A549 (cell line): ENCODE results near the gene LBX2. TPM values are rescaled to one million over a fixed set of nuclear protein-coding genes. Genes with fewer than 3 reads are reported as not detected.

Experiments used
- ATAC-seq, 2 experiments: fragments of 200-7000 bp in 1 of 2; fragments of >200 bp in 1 of 2; cut with Nextera tagmentation in 1 of 2; cut with Tn5 transposase in 1 of 2; 3 replicates each; pipeline versions ENCODE4 v1.8.0 to v1.9.1; 2018 to 2020; ENCODE audit warnings: mild to moderate bottlenecking in 1 of 2, moderate library complexity in 1 of 2
- CTCF ChIA-PET: fragments of 300-600 bp; sonication (Branson Sonifier 250); formaldehyde crosslinking; extraction: SDS; loops from one replicate; lab custom pipeline; 2021; ENCODE audit warnings: antibody characterized with exemption, inconsistent platforms; lab: Yijun Ruan, JAX
- POLR2A ChIA-PET: fragments of 350-600 bp; formaldehyde crosslinking; extraction: SDS; loops from one replicate; lab custom pipeline; 2021; ENCODE audit warnings: antibody characterized with exemption, inconsistent platforms; lab: Yijun Ruan, JAX
- DNase-seq, 2 experiments: peaks; one replicate each; pipeline versions ENCODE4 v3.0.0 to v3.0.0-alpha.2; 2011 to 2016; ENCODE audit warnings: low read depth in 1 of 2, low spot score in 1 of 2
- FAIRE-seq: peaks from 2 replicates; lab custom pipeline; 2011; peaks lifted over from hg19 to GRCh38; lab: Jason Lieb, UNC
- H3K27ac ChIP-seq, 2 experiments: fragments of >200 bp; sonication (Bioruptor Twin); formaldehyde crosslinking; 3 replicates each; pipeline ENCODE4 v1.5.1; 2016 to 2017
- H3K4me1 ChIP-seq: fragments of >200 bp; sonication (Bioruptor Twin); formaldehyde crosslinking; 3 replicates; pipeline ENCODE4 v1.6.1; 2016
- H3K4me2 ChIP-seq: fragments of >200 bp; sonication (Bioruptor Twin); formaldehyde crosslinking; 3 replicates; pipeline ENCODE4 v1.6.1; 2016
- H3K4me3 ChIP-seq: fragments of >200 bp; sonication (Bioruptor Twin); formaldehyde crosslinking; 3 replicates; pipeline ENCODE4 v1.5.1; 2016
- H3K9me3 ChIP-seq: fragments of >200 bp; sonication (Bioruptor Twin); formaldehyde crosslinking; 3 replicates; pipeline ENCODE4 v1.6.1; 2016
- ATOH8 ChIP-seq: fragments of 250-450 bp; sonication (Bioruptor Pico); IDR thresholded peaks from 2 replicates; pipeline ENCODE4 v1.5.0; 2020; ENCODE audit warnings: low read depth, mild to moderate bottlenecking, moderate library complexity
- CBX2 ChIP-seq: fragments of 200-600 bp; sonication (generic); IDR thresholded peaks from 2 replicates; pipeline ENCODE4 v1.6.1; 2016; ENCODE audit warnings: low read depth, mild to moderate bottlenecking, borderline replicate concordance
- CHD2 ChIP-seq: fragments of 150-350 bp; IDR thresholded peaks from 2 replicates; pipeline ENCODE4 v1.6.1; 2014; ENCODE audit warnings: low read length; ENCODE audit not compliant: partially characterized antibody
- CHD4 ChIP-seq: fragments of 200-600 bp; sonication (generic); IDR thresholded peaks from 2 replicates; pipeline ENCODE4 v1.6.1; 2016; ENCODE audit warnings: antibody characterized with exemption, mild to moderate bottlenecking, borderline replicate concordance
- EHF ChIP-seq: fragments of 250-450 bp; sonication (Bioruptor Pico); IDR thresholded peaks from 2 replicates; pipeline ENCODE4 v1.5.0; 2020; ENCODE audit warnings: mild to moderate bottlenecking
- EHMT2 ChIP-seq: fragments of 200-600 bp; sonication (generic); IDR thresholded peaks from 2 replicates; pipeline ENCODE4 v1.6.1; 2016; ENCODE audit warnings: antibody characterized with exemption, low read depth, mild to moderate bottlenecking, moderate library complexity
- ELK1 ChIP-seq: fragments of 150-350 bp; IDR thresholded peaks from 2 replicates; pipeline ENCODE4 v1.6.1; 2014; ENCODE audit warnings: low read depth, mild to moderate bottlenecking, low read length
- EP300 ChIP-seq, 2 experiments: fragments of >200 bp; sonication (Bioruptor Twin); formaldehyde crosslinking; IDR thresholded peaks; 2 replicates in 1 of 2; 3 replicates in 1 of 2; pipeline ENCODE4 v1.6.1; 2016 to 2017
- ESRRA ChIP-seq: fragments of 150-350 bp; IDR thresholded peaks from 2 replicates; pipeline ENCODE4 v1.6.1; 2014; ENCODE audit warnings: mild to moderate bottlenecking, low read length, borderline replicate concordance
- FOXS1 ChIP-seq: fragments of 250-450 bp; sonication (Bioruptor Pico); IDR thresholded peaks from 2 replicates; pipeline ENCODE4 v1.5.0; 2020; ENCODE audit warnings: mild to moderate bottlenecking, moderate library complexity
- HDAC2 ChIP-seq: fragments of 200-600 bp; sonication (generic); IDR thresholded peaks from 2 replicates; pipeline ENCODE4 v1.6.1; 2016
- HOXB5 ChIP-seq: fragments of 250-450 bp; sonication (Bioruptor Pico); IDR thresholded peaks from 2 replicates; pipeline ENCODE4 v1.5.0; 2020; ENCODE audit warnings: mild to moderate bottlenecking, moderate library complexity
- JUN ChIP-seq, 2 experiments: fragments of >200 bp; sonication (Bioruptor Twin); formaldehyde crosslinking; IDR thresholded peaks; 2 replicates in 1 of 2; 3 replicates in 1 of 2; pipeline ENCODE4 v1.6.1; 2016 to 2017
- KDM1A ChIP-seq: fragments of 200-600 bp; sonication (generic); IDR thresholded peaks from 2 replicates; pipeline ENCODE4 v1.6.1; 2016; ENCODE audit warnings: low read depth, mild to moderate bottlenecking
- KDM5A ChIP-seq: fragments of 200-600 bp; sonication (generic); IDR thresholded peaks from 2 replicates; pipeline ENCODE4 v1.6.1; 2016; ENCODE audit warnings: antibody characterized with exemption, mild to moderate bottlenecking
- MAZ ChIP-seq: fragments of 150-350 bp; IDR thresholded peaks from 2 replicates; pipeline ENCODE4 v1.6.1; 2014; ENCODE audit warnings: antibody characterized with exemption, low read depth, low read length, borderline replicate concordance
- MYC ChIP-seq: IDR thresholded peaks from 2 replicates; pipeline ENCODE4 v1.6.1; 2012; ENCODE audit warnings: mild to moderate bottlenecking, inconsistent platforms, low read length, improper control_type of control experiment, borderline replicate concordance
- NFE2L2 ChIP-seq: fragments of 150-350 bp; conservative IDR thresholded peaks from 2 replicates; pipeline ENCODE4 v1.6.1; 2014; ENCODE audit warnings: low read length
- NPAS2 ChIP-seq: fragments of 250-450 bp; sonication (Bioruptor Pico); IDR thresholded peaks from 2 replicates; pipeline ENCODE4 v1.8.0; 2022; ENCODE audit warnings: mild to moderate bottlenecking, moderate library complexity, borderline replicate concordance
- POLR2AphosphoS2 ChIP-seq: conservative IDR thresholded peaks from 2 replicates; pipeline ENCODE4 v1.6.1; 2012; ENCODE audit warnings: low read length, improper control_type of control experiment, inconsistent platforms
- RAD21 ChIP-seq, 2 experiments: fragments of >200 bp in 1 of 2; sonication (Bioruptor Twin) in 1 of 2; formaldehyde crosslinking in 1 of 2; IDR thresholded peaks in 1 of 2; conservative IDR thresholded peaks in 1 of 2; 2 replicates in 1 of 2; 3 replicates in 1 of 2; pipeline ENCODE4 v1.6.1; 2012 to 2018; ENCODE audit warnings: inconsistent platforms in 1 of 2
- RCOR1 ChIP-seq: fragments of 150-350 bp; IDR thresholded peaks from 2 replicates; pipeline ENCODE4 v1.6.1; 2014; ENCODE audit warnings: antibody characterized with exemption, low read length, low read depth
- RNF2 ChIP-seq: fragments of 200-600 bp; sonication (generic); IDR thresholded peaks from 2 replicates; pipeline ENCODE4 v1.6.1; 2016; ENCODE audit warnings: low read depth, mild to moderate bottlenecking, antibody characterized with exemption, moderate library complexity, borderline replicate concordance
- SMC3 ChIP-seq: fragments of >200 bp; sonication (Bioruptor Twin); formaldehyde crosslinking; IDR thresholded peaks from 3 replicates; pipeline ENCODE4 v1.6.1; 2018; ENCODE audit warnings: inconsistent platforms
- USF2 ChIP-seq: fragments of 450-650 bp; IDR thresholded peaks from 2 replicates; pipeline ENCODE4 v1.6.1; 2014; ENCODE audit warnings: antibody characterized with exemption
- ZC3H11A ChIP-seq: fragments of 450-650 bp; IDR thresholded peaks from 2 replicates; pipeline ENCODE4 v1.6.1; 2014; ENCODE audit warnings: antibody characterized with exemption, mild to moderate bottlenecking
- ZNF302 ChIP-seq: fragments of 250-450 bp; sonication (Bioruptor Pico); IDR thresholded peaks from 2 replicates; pipeline ENCODE4 v1.9.0; 2021; ENCODE audit warnings: inconsistent platforms, mild to moderate bottlenecking, moderate library complexity
- ZSCAN20 ChIP-seq: fragments of 250-450 bp; sonication (Bioruptor Pico); IDR thresholded peaks from 2 replicates; pipeline ENCODE4 v1.8.0; 2022; ENCODE audit warnings: mild to moderate bottlenecking, moderate library complexity
- WGBS: methylation state at CpG from one replicate; pipeline ENCODE4 v1.1.6; 2017; ENCODE audit errors: missing lambda C conversion rate; 5-methylcytosine and 5-hydroxymethylcytosine counted together
- polyA plus RNA-seq, 4 experiments: library from polyadenylated mRNA; depleted of rRNA in 3 of 4; stranded (reverse); fragments of >200 nt; fragmentation: RNase III in 1 of 4; extraction: RNeasy Plus Mini Kit Qiagen cat#74134 plus additional on column Dnase treatment in 1 of 4; gene quantifications; 2 replicates in 3 of 4; 3 replicates in 1 of 4; pipeline ENCODE4 v1.2.3, GENCODE V29; 2011 to 2017

LBX2 gene
- polyA plus RNA-seq, 2 of the 4 experiments (the other 2 are of a cell fraction), result 0.84 to 2.4 TPM

GRCh38 chr2:74450570-74451190, 48.7 kb downstream of the LBX2 start:
- H3K27ac ChIP-seq, result no peak overlapping the region
- FAIRE-seq (no peak), DNase-seq (no peak), ATAC-seq (no peak)
- no peak overlapping the region for H3K4me2 ChIP-seq
- H3K9me3 ChIP-seq, result no peaks in the 10 kb centered on the region
- no peak overlapping the region for H3K4me3 ChIP-seq
- peaks cover 14% of the 10 kb centered on the region for H3K4me1 ChIP-seq
- ChIA-PET POLR2A (no interaction called here), CTCF (interaction anchor here (0.6 to 1.0 kb wide), 2 partner anchors 10 to 204 kb away, joined by 3 read pairs; no protein-coding TSS in a partner anchor)
- TF ChIP-seq HOXB5 (CRISPR knock-in tag) (no peak), POLR2AphosphoS2 (no peak), EHF (CRISPR knock-in tag) (no peak), EP300 (IDR thresholded peaks at IDR 0.05) (no peak), MYC (no peak), ELK1 (no peak), RNF2 (no peak), SMC3 (no peak), NPAS2 (CRISPR knock-in tag) (no peak), USF2 (no peak), CBX2 (no peak), FOXS1 (CRISPR knock-in tag) (no peak), ZNF302 (no peak), EHMT2 (no peak)
- 66% methylated on average over 3 of the region's 3 CpGs for WGBS

GRCh38 chr2:74448771-74449170, 50.6 kb downstream of the LBX2 start:
- 58% methylated on average over 2 of the region's 2 CpGs for WGBS
- no peak overlapping the region for H3K4me3 ChIP-seq
- CTCF ChIA-PET, result interaction anchor here (0.6 to 0.8 kb wide), 2 partner anchors 9 to 158 kb away, joined by 3 to 4 read pairs; no protein-coding TSS in a partner anchor
- DNase-seq (no peak), ATAC-seq (no peak), FAIRE-seq (no peak)
- TF ChIP-seq CHD4, result no peak
- no peak for TF ChIP-seq MAZ
- no peak for TF ChIP-seq ZSCAN20 (CRISPR knock-in tag)
- TF ChIP-seq NPAS2 (CRISPR knock-in tag), result no peak
- no peak for TF ChIP-seq RNF2
- TF ChIP-seq HDAC2, result no peak
- TF ChIP-seq POLR2AphosphoS2, result no peak
- TF ChIP-seq KDM5A, result no peak
- TF ChIP-seq NFE2L2, result no peak
- TF ChIP-seq USF2, result no peak
- no peak for TF ChIP-seq CHD2
- no peak for TF ChIP-seq KDM1A
- TF ChIP-seq JUN (IDR thresholded peaks at IDR 0.05), result no peak
- no peak for TF ChIP-seq ZC3H11A
- TF ChIP-seq ELK1, result no peak
- no peak for TF ChIP-seq ESRRA
- no peak for TF ChIP-seq RAD21 (conservative IDR thresholded peaks at IDR 0.05 in 1 of 2, IDR thresholded peaks at IDR 0.05 in 1 of 2)
- TF ChIP-seq ATOH8 (CRISPR knock-in tag), result no peak
- TF ChIP-seq EP300 (IDR thresholded peaks at IDR 0.05), result no peak
- TF ChIP-seq RCOR1, result no peak
- no peak overlapping the region for H3K27ac ChIP-seq
- no peak overlapping the region for H3K4me2 ChIP-seq
- H3K4me1 ChIP-seq, result peaks cover 23% of the 10 kb centered on the region
- no peaks in the 10 kb centered on the region for H3K9me3 ChIP-seq
- POLR2A ChIA-PET, result interaction anchor here (1.1 kb wide), 1 partner anchor 9 kb away, joined by 3 read pairs; no protein-coding TSS in a partner anchor
